ENCODE results near the gene SURF1. TPM values are rescaled to one million over a fixed set of nuclear protein-coding genes. Genes with fewer than 3 reads are reported as not detected.
"Not testable (repeated sequence)": the region's sequence is repeated elsewhere in the genome, so short reads cannot be mapped to it uniquely, and the experiment has no call there.

Gene SURF1
- total RNA-seq, 4 donors from 2014 or later = 46.0 to 53.4 (median 49.8) TPM

- no peak for TF ChIP-seq POLR2AphosphoS5 (IDR thresholded peaks at IDR 0.05)
- no peak for TF ChIP-seq CTCF (IDR thresholded peaks at IDR 0.05)
- no peak for TF ChIP-seq POLR2A (IDR thresholded peaks at IDR 0.05)
- ATAC-seq = no peak
- peaks cover 50% of the 10 kb centered on the region for H3K27me3 ChIP-seq
- 71% methylated on average over 1 of the region's 14 CpGs; no CpG with 5 or more reads in 1 of the 2 donors for WGBS, 2 donors (ENCODE audit: low coverage in 1 of 2)
- peaks cover 0 to 11% of the 10 kb centered on the region in 2 donors for H3K36me3 ChIP-seq
- no peak overlapping the region for H3K4me3 ChIP-seq
- H3K4me1 ChIP-seq = no peaks in the 10 kb centered on the region
- no peak overlapping the region for H3K27ac ChIP-seq
- no peaks in the 10 kb centered on the region for H3K9me3 ChIP-seq
Observed at GRCh38 chr9:133396952-133397351, 40.7 kb upstream of the SURF1 start.

GRCh38 chr9:133394687-133395271 is 38.5 kb upstream of the SURF1 start:
- H3K4me3 ChIP-seq = no peak overlapping the region
- ATAC-seq = no peak
- H3K27me3 ChIP-seq = peaks cover 65% of the 10 kb centered on the region
- H3K4me1 ChIP-seq = no peaks in the 10 kb centered on the region
- no peak for TF ChIP-seq EP300 (IDR thresholded peaks at IDR 0.05)
- no peak for TF ChIP-seq POLR2AphosphoS5 (IDR thresholded peaks at IDR 0.05)
- TF ChIP-seq CTCF (IDR thresholded peaks at IDR 0.05) = no peak
- no peak for TF ChIP-seq POLR2A (IDR thresholded peaks at IDR 0.05)
- H3K27ac ChIP-seq = no peak overlapping the region
- WGBS, 2 donors (ENCODE audit: low coverage in 1 of 2) = 64% methylated on average over 3 of the region's 8 CpGs; no CpG with 5 or more reads in 1 of the 2 donors
- peaks cover 0 to under 1% of the 10 kb centered on the region in 2 donors for H3K36me3 ChIP-seq
- no peaks in the 10 kb centered on the region for H3K9me3 ChIP-seq

GRCh38 chr9:133393399-133393798 is 37.1 kb upstream of the SURF1 start:
- WGBS, 2 donors (ENCODE audit: low coverage in 1 of 2) = 80 to 88% methylated on average over 3 of the region's 3 CpGs
- H3K4me3 ChIP-seq = no peak overlapping the region
- peaks cover 73% of the 10 kb centered on the region for H3K27me3 ChIP-seq
- no peaks in the 10 kb centered on the region for H3K9me3 ChIP-seq
- no peaks in the 10 kb centered on the region for H3K4me1 ChIP-seq
- H3K36me3 ChIP-seq = no peaks in the 10 kb centered on the region
- no peak for ATAC-seq
- no peak for TF ChIP-seq EP300 (IDR thresholded peaks at IDR 0.05)
- no peak for TF ChIP-seq POLR2AphosphoS5 (IDR thresholded peaks at IDR 0.05)
- TF ChIP-seq CTCF (IDR thresholded peaks at IDR 0.05) = no peak
- TF ChIP-seq POLR2A (IDR thresholded peaks at IDR 0.05) = no peak
- no peak overlapping the region for H3K27ac ChIP-seq

GRCh38 chr9:133392308-133392707 is 36.0 kb upstream of the SURF1 start:
- WGBS, 2 donors (ENCODE audit: low coverage in 1 of 2) = no CpG with 5 or more reads among the region's 3 CpGs
- ATAC-seq = not testable (repeated sequence)
- peaks cover 73% of the 10 kb centered on the region for H3K27me3 ChIP-seq

GRCh38 chr9:133391449-133391848 is 35.2 kb upstream of the SURF1 start:
- H3K4me1 ChIP-seq, ATAC-seq, H3K4me3 ChIP-seq, H3K27ac ChIP-seq, H3K36me3 ChIP-seq, H3K9me3 ChIP-seq: not testable (repeated sequence)
- no CpG with 5 or more reads among the region's 4 CpGs for WGBS, 2 donors (ENCODE audit: low coverage in 1 of 2)
- H3K27me3 ChIP-seq = peaks cover 67% of the 10 kb centered on the region

More at GRCh38 chr9:133392308-133392707, 36.0 kb upstream of the SURF1 start:
- H3K36me3 ChIP-seq, H3K4me3 ChIP-seq, H3K9me3 ChIP-seq, H3K4me1 ChIP-seq, H3K27ac ChIP-seq: not testable (repeated sequence)

GRCh38 chr9:133390713-133391112 is 34.4 kb upstream of the SURF1 start:
- Histone ChIP-seq H3K9me3 (no peaks in the 10 kb centered on the region), H3K36me3 (no peaks in the 10 kb centered on the region), H3K4me1 (no peaks in the 10 kb centered on the region), H3K27me3 (peaks cover 59% of the 10 kb centered on the region), H3K27ac (no peak overlapping the region), H3K4me3 (no peak overlapping the region)
- TF ChIP-seq POLR2A (IDR thresholded peaks at IDR 0.05) (no peak), CTCF (IDR thresholded peaks at IDR 0.05) (no peak), POLR2AphosphoS5 (IDR thresholded peaks at IDR 0.05) (no peak), EP300 (IDR thresholded peaks at IDR 0.05) (no peak)
- WGBS, 2 donors (ENCODE audit: low coverage in 1 of 2) = 73% methylated on average over 5 of the region's 7 CpGs; no CpG with 5 or more reads in 1 of the 2 donors
- ATAC-seq = no peak

Data from gastroesophageal sphincter (tissue), 4 donors.